ENCODE results near the gene YARS1. TPM values are rescaled to one million over a fixed set of nuclear protein-coding genes. Genes with fewer than 3 reads are reported as not detected.

The YARS1 gene
- total and polyA plus RNA-seq, 5 experiments from 2014 or later: 45.0 to 184 (median 60.2) TPM

GRCh38 chr1:32848354-32849063, 31.4 kb upstream of the YARS1 start:
- Mint-ChIP-seq H3K4me3 (no peak overlapping the region), H3K9me3 (peaks cover 0 to 2% (median 0%) of the 10 kb centered on the region in 9 donors), H3K27me3 (no peaks in the 10 kb centered on the region), H3K4me1 (peaks cover 0 to 1% (median 0%) of the 10 kb centered on the region in 4 donors), H3K36me3 (peaks cover 0 to 56% (median 14%) of the 10 kb centered on the region in 3 donors), H3K27ac (no peak overlapping the region)
- no peak for DNase-seq
- no peak for ATAC-seq
- POLR2A ChIA-PET: no interaction called here

- Mint-ChIP-seq H3K27ac (peak overlapping the region in 5 of 10 donors; percentile 4 to 77 (median 40)), H3K4me3 (no peak overlapping the region), H3K36me3 (peaks cover 8 to 84% (median 26%) of the 10 kb centered on the region in 3 donors), H3K27me3 (no peaks in the 10 kb centered on the region), H3K9me3 (no peaks in the 10 kb centered on the region), H3K4me1 (peaks cover 4 to 21% (median 15%) of the 10 kb centered on the region in 4 donors)
- ATAC-seq (no peak), DNase-seq (no peak)
- POLR2A ChIA-PET: no interaction called here
These were observed 14.7 kb upstream of the YARS1 start for GRCh38 chr1:32831878-32832277.

- DNase-seq (no peak), ATAC-seq (peak in 1 of 2 donors; percentile 52)
- H3K4me3 Mint-ChIP-seq: peak overlapping the region in 2 of 10 donors; percentile 4 to 27
- H3K9me3 Mint-ChIP-seq: no peaks in the 10 kb centered on the region
- H3K36me3 Mint-ChIP-seq: peaks cover 8 to 85% (median 39%) of the 10 kb centered on the region in 3 donors
- peak overlapping the region in 6 of 10 donors; percentile 2 to 77 (median 57) for H3K27ac Mint-ChIP-seq
- H3K4me1 Mint-ChIP-seq: peaks cover 4 to 30% (median 17%) of the 10 kb centered on the region in 4 donors
- POLR2A ChIA-PET: interaction anchor here (1.4 kb wide), 1 partner anchor 14 kb away, joined by 3 read pairs; no protein-coding TSS in a partner anchor
- H3K27me3 Mint-ChIP-seq: no peaks in the 10 kb centered on the region
These were observed 13.1 kb upstream of the YARS1 start for GRCh38 chr1:32830092-32830852.

GRCh38 chr1:32828341-32828740, 11.2 kb upstream of the YARS1 start:
- DNase-seq (peak in 1 of 10 donors; percentile 5), ATAC-seq (no peak)
- H3K4me3 Mint-ChIP-seq: no peak overlapping the region
- peaks cover 5 to 34% (median 20%) of the 10 kb centered on the region in 4 donors for H3K4me1 Mint-ChIP-seq
- no peaks in the 10 kb centered on the region for H3K27me3 Mint-ChIP-seq
- no peak overlapping the region for H3K27ac Mint-ChIP-seq
- POLR2A ChIA-PET: interaction anchor here (0.6 to 1.0 kb wide), 2 partner anchors 10 to 77 kb away, joined by 3 read pairs; no protein-coding TSS in a partner anchor
- no peaks in the 10 kb centered on the region for H3K9me3 Mint-ChIP-seq
- H3K36me3 Mint-ChIP-seq: peaks cover 4 to 72% (median 34%) of the 10 kb centered on the region in 3 donors

GRCh38 chr1:32825181-32825580, 8.0 kb upstream of the YARS1 start:
- no peak for ATAC-seq
- H3K4me1 Mint-ChIP-seq: peaks cover 5 to 41% (median 23%) of the 10 kb centered on the region in 4 donors
- no peaks in the 10 kb centered on the region for H3K9me3 Mint-ChIP-seq
- DNase-seq: no peak
- no peak overlapping the region for H3K27ac Mint-ChIP-seq
- H3K27me3 Mint-ChIP-seq: no peaks in the 10 kb centered on the region
- H3K4me3 Mint-ChIP-seq: no peak overlapping the region
- POLR2A ChIA-PET: no interaction called here
- peaks cover 4 to 44% (median 22%) of the 10 kb centered on the region in 3 donors for H3K36me3 Mint-ChIP-seq

GRCh38 chr1:32818804-32819541, 1.8 kb upstream of the YARS1 start:
- POLR2A ChIA-PET: interaction anchor here (0.5 to 1.0 kb wide), 5 partner anchors 8 to 743 kb away, joined by 3 to 7 read pairs (median 3); no protein-coding TSS in a partner anchor
- H3K27me3 Mint-ChIP-seq: no peaks in the 10 kb centered on the region
- peaks cover 0 to 4% (median 0%) of the 10 kb centered on the region in 3 donors for H3K36me3 Mint-ChIP-seq
- ATAC-seq (no peak), DNase-seq (peak in 2 of 10 donors; percentile 14 to 26)
- H3K4me1 Mint-ChIP-seq: peaks cover 19 to 70% (median 51%) of the 10 kb centered on the region in 4 donors
- H3K9me3 Mint-ChIP-seq: no peaks in the 10 kb centered on the region
- peak overlapping the region; percentile 93 to 98 (median 96) for H3K4me3 Mint-ChIP-seq
- peak overlapping the region; percentile 71 to 97 (median 88) for H3K27ac Mint-ChIP-seq

GRCh38 chr1:32817815-32818786, 943 bp upstream of the YARS1 start:
- H3K36me3 Mint-ChIP-seq: peaks cover 0 to 9% (median 0%) of the 10 kb centered on the region in 3 donors
- POLR2A ChIA-PET: interaction anchor here (0.5 to 2.3 kb wide), 7 partner anchors 9 to 805 kb away, joined by 3 to 11 read pairs (median 4); partner anchors contain the start of genes KHDRBS1, RBBP4 and ZBTB8OS
- DNase-seq (peak in 8 of 10 donors; percentile 13 to 62 (median 27)), ATAC-seq (peak in 1 of 2 donors; percentile 0)
- H3K9me3 Mint-ChIP-seq: no peaks in the 10 kb centered on the region
- H3K4me1 Mint-ChIP-seq: peaks cover 25 to 74% (median 58%) of the 10 kb centered on the region in 4 donors
- peak overlapping the region; percentile 93 to 98 (median 96) for H3K4me3 Mint-ChIP-seq
- H3K27ac Mint-ChIP-seq: peak overlapping the region; percentile 71 to 97 (median 92)
- no peaks in the 10 kb centered on the region for H3K27me3 Mint-ChIP-seq

- H3K27me3 Mint-ChIP-seq: no peaks in the 10 kb centered on the region
- DNase-seq: peak in 1 of 10 donors; percentile 5
- peaks cover 0 to 14% (median 0%) of the 10 kb centered on the region in 3 donors for H3K36me3 Mint-ChIP-seq
- no peaks in the 10 kb centered on the region for H3K9me3 Mint-ChIP-seq
- POLR2A ChIA-PET: interaction anchor here (0.6 to 2.3 kb wide), 7 partner anchors 14 to 803 kb away, joined by 3 to 11 read pairs (median 4); partner anchors contain the start of genes KHDRBS1, RBBP4 and ZBTB8OS
- peak overlapping the region; percentile 71 to 97 (median 92) for H3K27ac Mint-ChIP-seq
- peaks cover 31 to 75% (median 63%) of the 10 kb centered on the region in 4 donors for H3K4me1 Mint-ChIP-seq
- peak overlapping the region; percentile 93 to 98 (median 96) for H3K4me3 Mint-ChIP-seq
- no peak for ATAC-seq
These were observed 441 bp downstream of the YARS1 start for GRCh38 chr1:32816676-32817158.

GRCh38 chr1:32813941-32814739, 3.0 kb downstream of the YARS1 start:
- Mint-ChIP-seq H3K4me1 (peaks cover 34 to 69% (median 62%) of the 10 kb centered on the region in 4 donors), H3K27ac (peak overlapping the region in 8 of 10 donors; percentile 0 to 33 (median 8)), H3K27me3 (no peaks in the 10 kb centered on the region), H3K9me3 (no peaks in the 10 kb centered on the region), H3K36me3 (peaks cover 0 to 39% (median 9%) of the 10 kb centered on the region in 3 donors), H3K4me3 (peak overlapping the region in 9 of 10 donors; percentile 3 to 97 (median 61))
- ATAC-seq: no peak
- POLR2A ChIA-PET: interaction anchor here (0.6 kb wide), 1 partner anchor 557 kb away, joined by 3 read pairs; no protein-coding TSS in a partner anchor
- no peak for DNase-seq

GRCh38 chr1:32811917-32812316, 5.2 kb downstream of the YARS1 start:
- Mint-ChIP-seq H3K4me3 (peak overlapping the region in 2 of 10 donors; percentile 15 to 33), H3K27me3 (no peaks in the 10 kb centered on the region), H3K36me3 (peaks cover 0 to 60% (median 13%) of the 10 kb centered on the region in 3 donors), H3K27ac (peak overlapping the region in 1 of 10 donors; percentile 81), H3K4me1 (peaks cover 29 to 63% (median 57%) of the 10 kb centered on the region in 4 donors), H3K9me3 (no peaks in the 10 kb centered on the region)
- POLR2A ChIA-PET: no interaction called here
- ATAC-seq (no peak), DNase-seq (no peak)

Measured in naive thymus-derived CD8-positive, alpha-beta T cell (primary cell).